ENCODE results near the gene MKNK2.
A peak's percentile ranks its signal among the peaks of the same experiment; 100 is the strongest.

The MKNK2 gene

GRCh38 chr19:2032296-2032941, 18.6 kb downstream of the MKNK2 start:
- Histone ChIP-seq H3K27ac (peak overlapping the region; percentile 45 to 76 (median 68); a peak in 21 of 22 replicates), H3K4me1 (peaks cover 36 to 84% (median 60%) of the 10 kb centered on the region in 10 experiments), H3K4me3 (peak overlapping the region in 8 of 10 experiments; percentile 33 to 63 (median 50); a peak in 13 of 20 replicates), H3K9me3 (replicated peaks in 1 of 11) (peaks cover 8 to 17% (median 12%) of the 10 kb centered on the region in 11 experiments; a peak in 21 of 22 replicates), H4K20me1 (peaks cover 0 to 6% (median under 1%) of the 10 kb centered on the region in 11 experiments; a peak in 6 of 22 replicates), H3K27me3 (no peaks in the 10 kb centered on the region), H3K4me2 (peak overlapping the region; percentile 82 to 99 (median 97)), H3K9ac (peak overlapping the region; percentile 55 to 77 (median 69); a peak in 20 of 22 replicates), H3K36me3 (peaks cover 0 to 4% (median 2%) of the 10 kb centered on the region in 11 experiments; a peak in 13 of 22 replicates)
- no peak for TF ChIP-seq Cebpa-rat (IDR thresholded peaks at IDR 0.05)

GRCh38 chr19:2027361-2027760, 23.7 kb downstream of the MKNK2 start:
- no peak overlapping the region for H3K4me3 ChIP-seq
- peaks cover 0 to 7% (median 4%) of the 10 kb centered on the region in 11 experiments; a peak in 13 of 22 replicates for H3K9me3 ChIP-seq (replicated peaks in 1 of 11)
- H3K27me3 ChIP-seq, result no peaks in the 10 kb centered on the region
- H3K9ac ChIP-seq, result peak overlapping the region in 2 of 11 experiments; percentile 3 to 17; a peak in 1 of 22 replicates
- no peaks in the 10 kb centered on the region for H3K36me3 ChIP-seq
- peak overlapping the region in 6 of 11 experiments; percentile 14 to 32 (median 27); a peak in 5 of 22 replicates for H3K27ac ChIP-seq
- H3K4me1 ChIP-seq, result peaks cover 14 to 72% (median 47%) of the 10 kb centered on the region in 10 experiments
- H3K4me2 ChIP-seq, result peak overlapping the region in 8 of 11 experiments; percentile 11 to 97 (median 46); a peak in 12 of 22 replicates
- H4K20me1 ChIP-seq, result no peaks in the 10 kb centered on the region
- no peak; a peak in 1 of 22 replicates for TF ChIP-seq Cebpa-rat (IDR thresholded peaks at IDR 0.05)

GRCh38 chr19:2026770-2027169, 24.3 kb downstream of the MKNK2 start:
- H3K27me3 ChIP-seq, result no peaks in the 10 kb centered on the region
- H3K4me3 ChIP-seq, result no peak overlapping the region
- H3K4me1 ChIP-seq, result peaks cover 8 to 67% (median 41%) of the 10 kb centered on the region in 10 experiments
- TF ChIP-seq Cebpa-rat (IDR thresholded peaks at IDR 0.05), result no peak
- no peaks in the 10 kb centered on the region for H4K20me1 ChIP-seq
- H3K27ac ChIP-seq, result peak overlapping the region in 6 of 11 experiments; percentile 14 to 32 (median 28); a peak in 3 of 22 replicates
- no peaks in the 10 kb centered on the region for H3K36me3 ChIP-seq
- H3K9me3 ChIP-seq (replicated peaks in 1 of 11), result peaks cover 0 to 7% (median 4%) of the 10 kb centered on the region in 11 experiments; a peak in 13 of 22 replicates
- peak overlapping the region in 6 of 11 experiments; percentile 11 to 97 (median 52); a peak in 6 of 22 replicates for H3K4me2 ChIP-seq
- peak overlapping the region in 2 of 11 experiments; percentile 3 to 17; a peak in 1 of 22 replicates for H3K9ac ChIP-seq

- H3K4me3 ChIP-seq, result no peak overlapping the region
- no peaks in the 10 kb centered on the region for H4K20me1 ChIP-seq
- no peak overlapping the region for H3K27ac ChIP-seq
- no peak overlapping the region for H3K9ac ChIP-seq
- H3K36me3 ChIP-seq, result no peaks in the 10 kb centered on the region
- no peaks in the 10 kb centered on the region for H3K27me3 ChIP-seq
- TF ChIP-seq Cebpa-rat (IDR thresholded peaks at IDR 0.05), result no peak
- H3K9me3 ChIP-seq (replicated peaks in 1 of 11), result peaks cover 0 to 7% (median 4%) of the 10 kb centered on the region in 11 experiments; a peak in 13 of 22 replicates
- no peak overlapping the region for H3K4me2 ChIP-seq
- peaks cover 10 to 36% (median 25%) of the 10 kb centered on the region in 10 experiments for H3K4me1 ChIP-seq
These were observed 28.8 kb downstream of the MKNK2 start for GRCh38 chr19:2022289-2022688.

GRCh38 chr19:2021453-2022140, 29.4 kb downstream of the MKNK2 start:
- Histone ChIP-seq H3K9ac (no peak overlapping the region), H3K27ac (no peak overlapping the region), H4K20me1 (no peaks in the 10 kb centered on the region), H3K4me2 (no peak overlapping the region), H3K4me1 (peaks cover 6 to 31% (median 21%) of the 10 kb centered on the region in 10 experiments; a peak in 19 of 20 replicates), H3K9me3 (replicated peaks in 1 of 11) (peaks cover 0 to 7% (median 4%) of the 10 kb centered on the region in 11 experiments; a peak in 13 of 22 replicates), H3K4me3 (no peak overlapping the region), H3K27me3 (no peaks in the 10 kb centered on the region), H3K36me3 (no peaks in the 10 kb centered on the region)
- no peak for TF ChIP-seq Cebpa-rat (IDR thresholded peaks at IDR 0.05)

GRCh38 chr19:2018752-2019151, 32.3 kb downstream of the MKNK2 start:
- Histone ChIP-seq H3K4me2 (peak overlapping the region in 1 of 11 experiments; percentile 41; a peak in 2 of 22 replicates), H3K9ac (no peak overlapping the region; a peak in 1 of 22 replicates), H3K4me1 (peaks cover 10 to 36% (median 28%) of the 10 kb centered on the region in 10 experiments; a peak in 18 of 20 replicates), H3K27me3 (no peaks in the 10 kb centered on the region), H4K20me1 (no peaks in the 10 kb centered on the region; a peak in 2 of 22 replicates), H3K36me3 (no peaks in the 10 kb centered on the region), H3K4me3 (no peak overlapping the region), H3K27ac (no peak overlapping the region), H3K9me3 (replicated peaks in 1 of 11) (no peaks in the 10 kb centered on the region)
- TF ChIP-seq Cebpa-rat (IDR thresholded peaks at IDR 0.05), result no peak

GRCh38 chr19:2016041-2016807, 34.8 kb downstream of the MKNK2 start:
- Histone ChIP-seq H3K4me1 (peaks cover 10 to 47% (median 30%) of the 10 kb centered on the region in 10 experiments; a peak in 18 of 20 replicates), H3K36me3 (peaks cover 0 to 16% (median 13%) of the 10 kb centered on the region in 11 experiments; a peak in 17 of 22 replicates), H3K9me3 (replicated peaks in 1 of 11) (peaks cover 0 to 4% (median 0%) of the 10 kb centered on the region in 11 experiments; a peak in 3 of 22 replicates), H3K4me2 (peak overlapping the region; percentile 39 to 74 (median 61)), H3K27me3 (no peaks in the 10 kb centered on the region), H3K9ac (peak overlapping the region in 10 of 11 experiments; percentile 15 to 72 (median 48); a peak in 15 of 22 replicates), H3K27ac (peak overlapping the region in 8 of 11 experiments; percentile 18 to 61 (median 47); a peak in 12 of 22 replicates), H4K20me1 (peaks cover 1 to 17% (median 11%) of the 10 kb centered on the region in 11 experiments; a peak in 18 of 22 replicates), H3K4me3 (peak overlapping the region; percentile 27 to 66 (median 52); a peak in 19 of 20 replicates)
- TF ChIP-seq Cebpa-rat (IDR thresholded peaks at IDR 0.05), result no peak

- Histone ChIP-seq H3K4me2 (peak within 1 kb of the TSS; percentile 75 to 92 (median 83)), H3K27me3 (no peaks in the 10 kb centered on the region), H3K4me3 (peak within 1 kb of the TSS; percentile 56 to 77 (median 64)), H4K20me1 (peaks cover 8 to 24% (median 17%) of the 10 kb centered on the region in 11 experiments; a peak in 18 of 22 replicates), H3K36me3 (peaks cover 0 to 23% (median 19%) of the 10 kb centered on the region in 11 experiments; a peak in 17 of 22 replicates), H3K9ac (peak within 1 kb of the TSS; percentile 60 to 83 (median 81); a peak in 21 of 22 replicates), H3K9me3 (replicated peaks in 1 of 11) (peaks cover 0 to 11% (median 0%) of the 10 kb centered on the region in 11 experiments; a peak in 4 of 22 replicates), H3K4me1 (peaks cover 10 to 47% (median 30%) of the 10 kb centered on the region in 10 experiments; a peak in 18 of 20 replicates), H3K27ac (peak within 1 kb of the TSS in 10 of 11 experiments; percentile 33 to 82 (median 76); a peak in 17 of 22 replicates)
- TF ChIP-seq Cebpa-rat (IDR thresholded peaks at IDR 0.05), result no peak
These were observed 35.5 kb downstream of the MKNK2 start, which contains the start of gene BTBD2 for GRCh38 chr19:2015608-2015950. TSS of gene BTBD2 (minus strand) at chr19:2015714. CDS start at chr19:2015703, 11 bp downstream.

Data from BLaER1 treated with 17β-estradiol and CSF1 and Interleukin-3, amounts not matched to agents 10 nM and 100 nM (cell line).